ENCODE results near the gene SASH3.

DNA sequence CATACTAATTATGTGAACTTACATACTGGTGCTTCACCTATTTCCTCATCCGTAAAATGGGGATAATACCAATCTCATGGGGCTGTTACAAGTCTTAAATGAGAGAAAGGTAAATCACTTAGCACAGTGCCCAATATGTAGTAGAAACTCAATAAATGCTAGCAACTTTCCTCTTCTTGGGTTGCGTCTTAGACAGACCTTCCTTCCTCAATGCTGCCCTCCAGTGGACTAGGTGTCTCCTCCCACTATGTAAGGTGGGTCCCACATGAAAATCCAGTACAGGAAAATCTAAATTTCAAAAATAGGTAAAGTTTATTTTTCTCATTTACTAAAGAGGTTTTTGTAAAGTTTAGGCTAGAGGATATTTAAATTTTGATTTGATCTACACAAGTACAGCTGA, 43.4 kb downstream of the SASH3 start:
- TF ChIP-seq SPI1 (IDR thresholded peaks at IDR 0.05; ENCODE audit: low read depth, low read length), result no peak
- no peak for TF ChIP-seq POLR2A (IDR thresholded peaks at IDR 0.05; ENCODE audit: low read depth, low read length)
- TF ChIP-seq POLR2AphosphoS5 (IDR thresholded peaks at IDR 0.05; ENCODE audit: low read depth, low read length), result no peak
- TF ChIP-seq TAF1 (IDR thresholded peaks at IDR 0.05; ENCODE audit: low read depth, low read length), result no peak
- TF ChIP-seq PAX5 (IDR thresholded peaks at IDR 0.05; ENCODE audit: insufficient read depth, low read length, severe bottlenecking), result no peak
- TF ChIP-seq POU2F2 (IDR thresholded peaks at IDR 0.05; ENCODE audit: low read depth, low read length), result no peak
